Adrenal gland (tissue), 12 donors: ENCODE measurements around the gene HIVEP3. TPM values are rescaled to one million over a fixed set of nuclear protein-coding genes. Genes with fewer than 3 reads are reported as not detected.

Source experiments
- DNase-seq, 7 donors: peaks; one replicate each; pipeline ENCODE4 v3.0.0-alpha.2; 2019 to 2020
- H3K27ac ChIP-seq, 5 donors: fragments of 200-600 bp; sonication (generic) in 4 of 5; 1 replicate in 3 of 5; 2 replicates in 2 of 5; pipeline versions ENCODE4 v1.5.1 to v1.8.0; 2016 to 2020; ENCODE audit warnings: mild to moderate bottlenecking in 1 of 5
- H3K27me3 ChIP-seq: fragments of 200-600 bp; 2 replicates; pipeline ENCODE4 v1.8.0; 2021
- H3K36me3 ChIP-seq, 2 donors: fragments of 200-600 bp; replicated peaks in 1 of 2; 1 replicate in 1 of 2; 2 replicates in 1 of 2; pipeline versions ENCODE4 v1.5.1 to v1.8.0; 2018 to 2022
- H3K4me1 ChIP-seq, 2 donors: fragments of 200-600 bp; replicated peaks in 1 of 2; 1 replicate in 1 of 2; 2 replicates in 1 of 2; pipeline versions ENCODE4 v1.5.1 to v1.8.0; 2018 to 2021
- H3K4me3 ChIP-seq, 4 donors: fragments of 200-600 bp; sonication (generic) in 3 of 4; one replicate each; pipeline ENCODE4 v1.5.1; 2016 to 2018
- H3K9me3 ChIP-seq, 3 donors: fragments of 200-600 bp; sonication (generic) in 1 of 3; replicated peaks in 1 of 3; 1 replicate in 2 of 3; 2 replicates in 1 of 3; pipeline versions ENCODE4 v1.5.1 to v1.8.0; 2016 to 2021
- CTCF ChIP-seq, 6 experiments: fragments of 450-650 bp in 4 of 6; fragments of 200-600 bp in 2 of 6; sonication (generic) in 1 of 6; IDR thresholded peaks; 1 replicate in 5 of 6; 2 replicates in 1 of 6; pipeline versions ENCODE4 v1.5.1 to v1.8.0; 2016 to 2021; ENCODE audit warnings: antibody characterized with exemption in 6 of 6, mild to moderate bottlenecking in 2 of 6, moderate library complexity in 1 of 6
- POLR2A ChIP-seq, 2 donors: fragments of 450-650 bp; IDR thresholded peaks; one replicate each; pipeline ENCODE4 v1.6.1; 2017; ENCODE audit warnings: antibody characterized with exemption in 2 of 2, mild to moderate bottlenecking in 2 of 2, moderate library complexity in 1 of 2
- WGBS, 4 donors: extraction: QIAGEN DNeasy Blood & Tissue Kit in 2 of 4; methylation state at CpG; one replicate each; pipeline versions ENCODE4 v1.1.5 to v1.1.7; 2013 to 2017; 5-methylcytosine and 5-hydroxymethylcytosine counted together
- intact Hi-C, 2 donors: fragments of 100-400 bp; cut with DNase I; formaldehyde crosslinking; loops; one replicate each; pipeline versions ENCODE4 v1.14.1 to v1.15.0; 2022 to 2023
- polyA plus RNA-seq, 3 donors: library from polyadenylated mRNA; stranded (reverse); fragments of 200-250 nt in 2 of 3; fragments of 350-450 nt in 1 of 3; fragmentation: Illumina TruSeq in 1 of 3; extraction: RNeasy Lipid Tissue Mini Kit (QIAGEN cat#74804) in 1 of 3; gene quantifications; one replicate each; pipeline ENCODE4 v1.2.3, GENCODE V29; 2013 to 2014
- total RNA-seq, 9 donors: library from RNA; depleted of rRNA in 4 of 9; stranded (reverse); fragments of >200 nt in 4 of 9; fragments of 120-200 nt in 1 of 9; fragmentation: NEBNext Ultra II Directional in 1 of 9; extraction: Animal tissue kit (Norgen Biotek cat#: 25700) in 1 of 9; gene quantifications; one replicate each; pipeline versions ENCODE4 v1.1.0 to v1.2.4, GENCODE V29; 2013 to 2023
- donor health status: healthy with polysubstance abuse.
- donor health status: Bipolar disorder and iron deficiency.
- donor health status: DM: yes; HTN: yes; CAD: no.
- donor health status: DM: no; HTN: no; CAD: no.
- donor health status: DM: no; HTN: no; CAD: no.
- donor health status: DM: yes; HTN: yes; CAD: no.

The HIVEP3 gene
- total and polyA plus RNA-seq, 12 donors = 3.2 to 7.7 (median 7.0) TPM

- intact Hi-C loops = no loop called here
- no peaks in the 10 kb centered on the region for H3K27me3 ChIP-seq
- TF ChIP-seq CTCF (IDR thresholded peaks at IDR 0.05) (no peak), POLR2A (IDR thresholded peaks at IDR 0.05) (no peak)
- WGBS, 4 donors = 70 to 81% (median 76%) methylated on average over 1 of the region's 1 CpG
- DNase-seq = no peak
- no peak overlapping the region for H3K4me3 ChIP-seq
- H3K4me1 ChIP-seq = peaks cover 0 to 5% of the 10 kb centered on the region in 2 donors
- H3K27ac ChIP-seq = no peak overlapping the region
- no peaks in the 10 kb centered on the region for H3K36me3 ChIP-seq
- H3K9me3 ChIP-seq = no peaks in the 10 kb centered on the region
Observed at GRCh38 chr1:41722184-41722583, 196.5 kb downstream of the HIVEP3 start.

- peaks cover 0 to 5% of the 10 kb centered on the region in 2 donors for H3K4me1 ChIP-seq
- H3K4me3 ChIP-seq = no peak overlapping the region
- no peak overlapping the region for H3K27ac ChIP-seq
- 88 to 93% (median 90%) methylated on average over 12 of the region's 12 CpGs for WGBS, 4 donors
- H3K9me3 ChIP-seq = no peaks in the 10 kb centered on the region
- H3K27me3 ChIP-seq = no peaks in the 10 kb centered on the region
- TF ChIP-seq POLR2A (IDR thresholded peaks at IDR 0.05) = no peak
- no peak for TF ChIP-seq CTCF (IDR thresholded peaks at IDR 0.05)
- DNase-seq = no peak
- H3K36me3 ChIP-seq = no peaks in the 10 kb centered on the region
- intact Hi-C loops = no loop called here
Observed at GRCh38 chr1:41720861-41721410, 197.8 kb downstream of the HIVEP3 start.

- Histone ChIP-seq H3K9me3 (no peaks in the 10 kb centered on the region), H3K27ac (no peak overlapping the region), H3K27me3 (no peaks in the 10 kb centered on the region), H3K4me3 (no peak overlapping the region), H3K4me1 (peaks cover 0 to 5% of the 10 kb centered on the region in 2 donors), H3K36me3 (no peaks in the 10 kb centered on the region)
- no peak for DNase-seq
- WGBS, 4 donors = 74 to 97% (median 94%) methylated on average over 3 to 5 of the region's 5 CpGs
- intact Hi-C loops = no loop called here
- TF ChIP-seq POLR2A (IDR thresholded peaks at IDR 0.05) = no peak
- no peak for TF ChIP-seq CTCF (IDR thresholded peaks at IDR 0.05)
Observed at GRCh38 chr1:41719590-41719989, 199.1 kb downstream of the HIVEP3 start.

GRCh38 chr1:41719128-41719527 lies 199.6 kb downstream of the HIVEP3 start:
- H3K27ac ChIP-seq = no peak overlapping the region
- TF ChIP-seq POLR2A (IDR thresholded peaks at IDR 0.05) = no peak
- no peak for TF ChIP-seq CTCF (IDR thresholded peaks at IDR 0.05)
- intact Hi-C loops = no loop called here
- H3K4me3 ChIP-seq = no peak overlapping the region
- H3K4me1 ChIP-seq = peaks cover 0 to 4% of the 10 kb centered on the region in 2 donors
- 95 to 100% (median 95%) methylated on average over 1 of the region's 1 CpG for WGBS, 4 donors
- H3K27me3 ChIP-seq = no peaks in the 10 kb centered on the region
- no peak for DNase-seq
- no peaks in the 10 kb centered on the region for H3K9me3 ChIP-seq
- no peaks in the 10 kb centered on the region for H3K36me3 ChIP-seq
